Bronchus fibroblast of lung (primary cell): ENCODE data around the gene PRL. TPM values are rescaled to one million over a fixed set of nuclear protein-coding genes. Genes with fewer than 3 reads are reported as not detected.

Experiments used
- total RNA-seq: library from RNA; depleted of rRNA; stranded (reverse); fragments of >200 nt; gene quantifications from 2 replicates; pipeline ENCODE4 v1.2.3, GENCODE V29; 2015

Gene PRL
- total RNA-seq: not detected in 2 replicates

DNA sequence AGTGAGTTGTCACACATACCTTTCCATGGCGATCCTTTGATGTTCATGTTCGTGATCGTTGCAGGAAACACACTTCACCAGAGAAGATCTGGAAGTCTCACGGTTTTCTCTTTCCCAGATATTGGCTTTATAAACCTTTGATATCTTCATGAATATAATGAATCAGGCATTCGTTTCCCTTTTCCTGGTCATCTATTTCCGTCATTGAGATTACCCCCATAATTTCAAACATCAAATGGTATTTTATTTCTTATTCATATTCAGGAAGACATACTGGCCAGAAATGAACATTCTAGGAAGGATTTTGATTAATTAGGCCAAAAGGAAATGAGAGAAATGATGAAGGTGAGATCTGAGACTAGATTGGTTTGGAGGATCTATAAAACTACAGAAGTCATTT, at the start of gene PRL:
Gene PRL, minus strand, starts transcription at position 101 of the 400 bp plus-strand sequence. Its CDS starts 54 bp downstream, at position 47.

